Mucosa of rectum (tissue), 2 donors: ENCODE measurements around the gene CCR2.
A peak's percentile ranks its signal among the peaks of the same experiment; 100 is the strongest.

Experiments
- H3K27ac ChIP-seq, 2 donors: one replicate each; pipeline ENCODE4 v1.7.0; 2013; ENCODE audit warnings: inconsistent platforms in 2 of 2, low read depth in 2 of 2, low read length in 2 of 2
- H3K27me3 ChIP-seq, 2 donors: one replicate each; pipeline ENCODE4 v1.7.0; 2013; ENCODE audit warnings: low read length in 2 of 2; ENCODE audit not compliant: control insufficient read depth in 2 of 2, insufficient read depth in 2 of 2
- H3K36me3 ChIP-seq, 2 donors: one replicate each; pipeline ENCODE4 v1.7.0; 2013; ENCODE audit warnings: low read length in 2 of 2; ENCODE audit not compliant: control insufficient read depth in 2 of 2, insufficient read depth in 2 of 2
- H3K4me1 ChIP-seq, 2 donors: one replicate each; pipeline ENCODE4 v1.7.0; 2013; ENCODE audit warnings: low read length in 2 of 2, mild to moderate bottlenecking in 1 of 2; ENCODE audit not compliant: control insufficient read depth in 2 of 2, insufficient read depth in 2 of 2
- H3K4me3 ChIP-seq, 2 donors: one replicate each; pipeline ENCODE4 v1.7.0; 2013; ENCODE audit warnings: low read length in 2 of 2
- H3K9ac ChIP-seq, 2 donors: one replicate each; pipeline ENCODE4 v1.7.0; 2013; ENCODE audit warnings: low read length in 2 of 2, low read depth in 1 of 2, mild to moderate bottlenecking in 1 of 2
- H3K9me3 ChIP-seq, 2 donors: one replicate each; pipeline ENCODE4 v1.7.0; 2013; ENCODE audit warnings: low read length in 2 of 2; ENCODE audit not compliant: control insufficient read depth in 2 of 2
- donor health status: healthy.
- donor health status: Normal muscosa, but diverticular disease.

Gene CCR2

DNA sequence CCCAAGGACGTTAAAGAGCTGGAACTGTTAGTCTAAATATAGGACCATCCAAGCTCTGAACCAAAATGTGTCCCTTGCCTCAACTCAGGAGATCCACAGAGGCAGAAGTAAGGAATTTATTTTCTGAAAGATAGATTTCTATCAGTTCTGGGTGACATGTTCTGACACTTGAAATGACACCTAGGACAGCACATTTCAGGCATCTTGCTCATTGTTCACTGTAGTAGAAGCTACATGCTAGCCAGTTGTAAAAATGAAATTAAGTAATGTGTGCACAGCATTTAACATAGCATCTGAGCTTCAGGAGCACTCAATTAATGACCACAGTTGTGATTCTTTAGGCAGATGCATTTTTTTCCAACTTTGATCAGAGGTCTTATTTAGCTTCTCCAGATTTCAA is 567 bp downstream of the CCR2 start:
- H3K27ac ChIP-seq, result peak overlapping the region; percentile 10 to 66
- no peaks in the 10 kb centered on the region for H3K36me3 ChIP-seq
- H3K27me3 ChIP-seq, result no peaks in the 10 kb centered on the region
- peak overlapping the region; percentile 10 to 53 for H3K4me3 ChIP-seq
- peak overlapping the region; percentile 5 to 26 for H3K9ac ChIP-seq
- H3K4me1 ChIP-seq, result no peaks in the 10 kb centered on the region
- no peaks in the 10 kb centered on the region for H3K9me3 ChIP-seq

DNA sequence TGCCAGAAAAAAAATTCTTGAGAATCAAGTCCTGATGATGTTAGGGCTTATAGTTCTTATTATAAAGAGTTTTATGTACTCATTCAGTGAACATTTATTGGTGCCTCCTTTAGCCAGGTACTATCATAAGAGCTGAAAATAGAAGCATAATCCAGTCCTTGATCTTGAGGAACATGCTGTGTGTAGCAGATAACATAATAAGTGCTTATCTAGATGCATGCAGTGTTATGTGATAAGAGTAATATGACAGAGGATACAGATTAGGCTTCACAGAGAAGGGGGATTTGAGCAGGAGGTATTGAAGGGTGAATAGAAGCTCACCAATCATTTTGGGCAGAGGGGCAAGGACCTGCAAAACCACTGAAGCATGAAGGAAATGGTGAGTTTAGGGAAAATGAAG is 1.1 kb downstream of the CCR2 start:
- Histone ChIP-seq H3K9me3 (no peaks in the 10 kb centered on the region), H3K4me1 (no peaks in the 10 kb centered on the region), H3K4me3 (peak overlapping the region in 1 of 2 donors; percentile 2), H3K27ac (peak overlapping the region in 1 of 2 donors; percentile 66), H3K9ac (no peak overlapping the region), H3K27me3 (no peaks in the 10 kb centered on the region), H3K36me3 (no peaks in the 10 kb centered on the region)

DNA sequence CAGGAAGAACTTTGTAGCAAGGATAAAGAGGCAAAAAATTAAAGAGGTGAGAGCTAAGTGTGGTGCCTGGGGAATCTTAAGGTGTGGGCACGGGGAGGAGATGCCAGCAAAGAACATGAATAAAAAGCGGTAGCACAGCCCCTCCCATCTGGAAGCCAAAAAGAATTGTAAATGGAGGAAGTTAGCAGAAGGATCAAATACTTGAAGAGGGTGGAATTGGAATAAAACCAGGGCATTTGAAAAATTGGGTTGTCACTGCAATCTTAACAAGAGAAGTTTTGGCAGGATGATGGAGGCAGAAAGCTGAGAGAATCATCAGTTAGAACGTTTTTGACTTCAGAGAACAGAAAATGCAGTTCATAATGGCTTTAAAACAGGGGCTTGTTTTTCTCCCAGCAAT is 2.4 kb downstream of the CCR2 start:
- H3K9me3 ChIP-seq, result no peaks in the 10 kb centered on the region
- no peaks in the 10 kb centered on the region for H3K36me3 ChIP-seq
- no peaks in the 10 kb centered on the region for H3K27me3 ChIP-seq
- no peak overlapping the region for H3K9ac ChIP-seq
- no peak overlapping the region for H3K27ac ChIP-seq
- H3K4me1 ChIP-seq, result no peaks in the 10 kb centered on the region
- peak overlapping the region in 1 of 2 donors; percentile 2 for H3K4me3 ChIP-seq

DNA sequence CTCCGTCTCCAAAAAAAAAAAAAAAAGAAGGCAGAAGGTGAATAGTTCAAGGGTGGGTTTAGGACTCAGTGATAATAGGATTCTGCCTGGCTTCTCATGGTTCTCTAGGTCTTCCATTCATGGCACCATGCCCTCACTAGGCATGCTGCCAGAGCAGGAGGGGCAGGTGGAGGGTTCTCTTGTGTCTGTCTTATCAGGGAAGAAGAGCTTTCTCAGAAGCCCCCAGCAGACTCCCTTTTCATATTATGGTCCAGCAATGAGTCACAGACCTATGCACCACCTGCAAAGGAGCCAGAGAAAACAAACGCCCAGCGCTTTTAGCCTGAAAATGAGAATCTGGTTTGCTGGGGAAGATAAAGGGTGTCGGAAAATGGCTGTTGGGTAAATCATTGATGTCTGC is 3.0 kb downstream of the CCR2 start:
- H3K9me3 ChIP-seq, result no peaks in the 10 kb centered on the region
- H3K4me1 ChIP-seq, result no peaks in the 10 kb centered on the region
- no peaks in the 10 kb centered on the region for H3K36me3 ChIP-seq
- H3K9ac ChIP-seq, result no peak overlapping the region
- no peak overlapping the region for H3K27ac ChIP-seq
- no peaks in the 10 kb centered on the region for H3K27me3 ChIP-seq
- H3K4me3 ChIP-seq, result peak overlapping the region in 1 of 2 donors; percentile 9

DNA sequence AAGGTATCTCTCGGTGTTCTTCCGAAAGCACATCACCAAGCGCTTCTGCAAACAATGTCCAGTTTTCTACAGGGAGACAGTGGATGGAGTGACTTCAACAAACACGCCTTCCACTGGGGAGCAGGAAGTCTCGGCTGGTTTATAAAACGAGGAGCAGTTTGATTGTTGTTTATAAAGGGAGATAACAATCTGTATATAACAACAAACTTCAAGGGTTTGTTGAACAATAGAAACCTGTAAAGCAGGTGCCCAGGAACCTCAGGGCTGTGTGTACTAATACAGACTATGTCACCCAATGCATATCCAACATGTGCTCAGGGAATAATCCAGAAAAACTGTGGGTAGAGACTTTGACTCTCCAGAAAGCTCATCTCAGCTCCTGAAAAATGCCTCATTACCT is 4.6 kb downstream of the CCR2 start:
- Histone ChIP-seq H3K36me3 (no peaks in the 10 kb centered on the region), H3K27ac (no peak overlapping the region), H3K9ac (no peak overlapping the region), H3K27me3 (no peaks in the 10 kb centered on the region), H3K4me3 (no peak overlapping the region), H3K4me1 (peaks cover 0 to 2% of the 10 kb centered on the region in 2 donors), H3K9me3 (no peaks in the 10 kb centered on the region)

DNA sequence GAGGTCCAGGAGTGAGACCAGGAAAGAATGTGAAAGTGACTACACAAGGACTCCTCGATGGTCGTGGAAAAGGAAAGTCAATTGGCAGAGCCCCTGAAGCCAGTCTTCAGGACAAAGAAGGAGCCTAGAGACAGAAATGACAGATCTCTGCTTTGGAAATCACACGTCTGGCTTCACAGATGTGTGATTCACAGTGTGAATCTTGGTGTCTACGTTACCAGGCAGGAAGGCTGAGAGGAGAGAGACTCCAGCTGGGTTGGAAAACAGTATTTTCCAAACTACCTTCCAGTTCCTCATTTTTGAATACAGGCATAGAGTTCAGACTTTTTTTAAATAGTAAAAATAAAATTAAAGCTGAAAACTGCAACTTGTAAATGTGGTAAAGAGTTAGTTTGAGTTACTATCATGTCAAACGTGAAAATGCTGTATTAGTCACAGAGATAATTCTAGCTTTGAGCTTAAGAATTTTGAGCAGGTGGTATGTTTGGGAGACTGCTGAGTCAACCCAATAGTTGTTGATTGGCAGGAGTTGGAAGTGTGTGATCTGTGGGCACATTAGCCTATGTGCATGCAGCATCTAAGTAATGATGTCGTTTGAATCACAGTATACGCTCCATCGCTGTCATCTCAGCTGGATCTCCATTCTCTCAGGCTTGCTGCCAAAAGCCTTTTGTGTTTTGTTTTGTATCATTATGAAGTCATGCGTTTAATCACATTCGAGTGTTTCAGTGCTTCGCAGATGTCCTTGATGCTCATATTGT is 6.0 kb downstream of the CCR2 start:
- H3K9ac ChIP-seq, result peak overlapping the region in 1 of 2 donors; percentile 11
- no peaks in the 10 kb centered on the region for H3K27me3 ChIP-seq
- H3K4me1 ChIP-seq, result peaks cover 0 to 2% of the 10 kb centered on the region in 2 donors
- H3K9me3 ChIP-seq, result no peaks in the 10 kb centered on the region
- H3K27ac ChIP-seq, result peak overlapping the region in 1 of 2 donors; percentile 53
- H3K36me3 ChIP-seq, result no peaks in the 10 kb centered on the region
- no peak overlapping the region for H3K4me3 ChIP-seq

DNA sequence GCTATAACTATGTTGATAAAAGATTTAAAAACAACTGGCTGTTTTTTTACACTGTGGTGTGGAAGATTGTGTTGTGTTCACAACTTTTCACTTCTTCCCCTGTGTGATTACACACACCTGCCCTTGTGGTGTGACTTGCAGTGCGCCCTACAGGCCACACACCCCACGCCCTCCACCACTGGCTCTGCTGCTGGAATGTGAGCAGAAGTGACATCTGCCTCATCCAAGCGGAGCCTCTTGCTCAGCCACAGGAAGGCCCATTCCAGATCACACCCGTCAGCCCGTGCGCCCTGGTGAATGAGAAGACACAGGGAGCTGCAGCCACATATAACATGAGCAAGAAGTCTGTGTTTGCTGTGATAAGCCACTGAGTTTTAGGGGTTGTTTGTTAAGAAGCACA is 7.0 kb downstream of the CCR2 start:
- H3K4me1 ChIP-seq, result peaks cover 0 to 2% of the 10 kb centered on the region in 2 donors
- no peaks in the 10 kb centered on the region for H3K9me3 ChIP-seq
- H3K4me3 ChIP-seq, result no peak overlapping the region
- H3K9ac ChIP-seq, result no peak overlapping the region
- no peaks in the 10 kb centered on the region for H3K27me3 ChIP-seq
- H3K36me3 ChIP-seq, result no peaks in the 10 kb centered on the region
- no peak overlapping the region for H3K27ac ChIP-seq

DNA sequence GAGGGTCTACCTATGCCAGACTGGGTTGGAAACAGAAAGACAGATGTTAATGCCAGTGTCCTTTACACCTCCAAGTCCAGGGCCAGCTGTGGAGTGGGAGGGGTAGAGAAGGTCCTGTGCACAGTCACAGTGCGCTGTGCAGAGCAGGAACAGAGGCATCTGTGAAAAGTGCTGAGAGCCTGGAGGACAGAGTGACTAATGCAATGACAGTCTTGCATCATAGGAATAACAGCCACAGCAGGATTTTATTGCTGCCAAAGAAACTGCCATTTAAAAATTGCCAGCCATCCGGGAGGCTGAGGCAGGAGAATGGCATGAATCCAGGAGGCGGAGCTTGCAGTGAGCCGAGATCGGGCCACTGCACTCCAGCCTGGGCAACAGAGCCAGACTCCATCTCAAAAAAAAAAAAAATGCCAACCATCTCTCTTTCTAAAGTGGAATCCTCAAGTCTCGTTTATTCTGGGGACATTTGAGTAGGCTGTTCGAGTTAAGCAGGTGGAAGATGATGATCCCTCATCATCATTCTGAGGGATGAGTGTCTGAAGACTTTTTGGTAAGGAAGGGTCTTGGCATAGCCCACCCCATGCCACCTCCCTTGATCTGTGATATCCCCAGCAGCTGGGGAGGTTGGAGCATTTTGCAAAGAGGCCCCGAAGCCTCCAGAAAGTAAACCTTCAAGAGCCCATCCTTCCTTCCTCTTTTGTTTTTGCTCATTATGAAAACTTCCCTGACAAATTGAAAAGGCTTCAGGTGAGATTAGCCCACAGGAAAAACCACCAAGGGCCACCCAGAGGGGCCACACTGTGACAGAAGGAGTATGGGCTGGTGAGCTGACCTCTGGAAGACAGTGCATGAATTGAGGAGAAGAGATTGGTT is 7.7 kb downstream of the CCR2 start:
- Histone ChIP-seq H3K9ac (peak overlapping the region in 1 of 2 donors; percentile 7), H3K27me3 (no peaks in the 10 kb centered on the region), H3K9me3 (no peaks in the 10 kb centered on the region), H3K4me1 (peaks cover 0 to 2% of the 10 kb centered on the region in 2 donors), H3K36me3 (no peaks in the 10 kb centered on the region), H3K4me3 (no peak overlapping the region), H3K27ac (peak overlapping the region in 1 of 2 donors; percentile 3)

DNA sequence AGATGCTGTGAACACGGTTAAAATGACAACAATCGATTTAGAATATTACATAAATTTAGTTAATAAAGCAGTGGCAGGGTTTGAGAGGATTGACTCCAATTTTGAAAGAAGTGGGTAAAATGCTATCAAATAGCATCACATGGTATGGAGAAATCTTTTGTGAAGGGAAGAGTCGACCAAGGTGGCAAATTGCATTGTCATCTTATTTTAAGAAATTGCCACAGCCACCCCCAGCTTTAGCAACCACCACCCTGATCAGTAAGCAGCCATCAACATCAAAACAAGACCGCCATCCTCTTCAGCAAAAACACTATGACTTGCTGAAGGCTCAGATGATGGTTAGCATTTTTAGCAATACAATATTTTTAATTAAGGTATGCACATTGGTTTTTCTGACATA is 11.1 kb downstream of the CCR2 start:
- H3K27ac ChIP-seq, result no peak overlapping the region
- H3K9me3 ChIP-seq, result no peaks in the 10 kb centered on the region
- H3K4me1 ChIP-seq, result peaks cover 0 to 9% of the 10 kb centered on the region in 2 donors
- H3K4me3 ChIP-seq, result no peak overlapping the region
- H3K27me3 ChIP-seq, result no peaks in the 10 kb centered on the region
- no peak overlapping the region for H3K9ac ChIP-seq
- H3K36me3 ChIP-seq, result no peaks in the 10 kb centered on the region
